Measurements from ENCODE around the gene NOX5.

The NOX5 gene

GRCh38 chr15:68985361-68985891 lies 29.1 kb upstream of the NOX5 start:
- ATAC-seq (ENCODE audit: low read depth): no peak

GRCh38 chr15:68986322-68986721 lies 28.2 kb upstream of the NOX5 start:
- DNase-seq (ENCODE audit: low spot score in 2 of 2) (no peak), ATAC-seq (ENCODE audit: low read depth) (no peak)
- Mint-ChIP-seq H3K4me3 (no peak overlapping the region), H3K4me1 (no peaks in the 10 kb centered on the region), H3K27ac (no peak overlapping the region), H3K27me3 (peaks cover 5% of the 10 kb centered on the region), H3K9me3 (no peaks in the 10 kb centered on the region), H3K36me3 (no peaks in the 10 kb centered on the region)

More at GRCh38 chr15:68985361-68985891, 29.1 kb upstream of the NOX5 start:
- Mint-ChIP-seq H3K9me3 (no peaks in the 10 kb centered on the region), H3K27ac (no peak overlapping the region), H3K4me1 (no peaks in the 10 kb centered on the region), H3K4me3 (no peak overlapping the region), H3K36me3 (no peaks in the 10 kb centered on the region), H3K27me3 (peaks cover 4% of the 10 kb centered on the region)
- DNase-seq (ENCODE audit: low spot score in 2 of 2): no peak

DNA sequence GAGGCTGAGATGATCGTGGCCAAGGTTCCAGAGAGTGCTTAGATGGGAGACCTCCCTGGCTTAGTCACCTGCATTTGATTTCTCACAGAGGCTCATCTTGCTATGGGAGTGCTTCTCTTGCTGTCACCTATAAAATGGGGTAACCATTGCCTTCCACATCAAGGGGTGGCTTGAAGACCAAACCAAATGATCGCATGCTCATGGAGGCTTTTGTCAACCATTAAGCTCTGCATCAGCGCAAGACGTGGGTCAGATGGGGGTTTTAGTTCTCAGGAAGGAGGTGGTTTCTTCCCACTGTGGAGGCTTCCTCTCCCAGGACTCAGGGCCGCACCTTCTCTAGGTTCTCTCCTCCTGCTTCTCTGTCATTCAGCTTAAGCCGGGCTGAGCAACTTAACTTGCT lies 27.4 kb upstream of the NOX5 start:
- Mint-ChIP-seq H3K4me3 (no peak overlapping the region), H3K36me3 (no peaks in the 10 kb centered on the region), H3K27me3 (peaks cover 5% of the 10 kb centered on the region), H3K9me3 (no peaks in the 10 kb centered on the region), H3K27ac (no peak overlapping the region), H3K4me1 (no peaks in the 10 kb centered on the region)
- ATAC-seq (ENCODE audit: low read depth) (no peak), DNase-seq (ENCODE audit: low spot score in 2 of 2) (no peak)

- DNase-seq (ENCODE audit: low spot score in 2 of 2) (no peak), ATAC-seq (ENCODE audit: low read depth) (no peak)
- Mint-ChIP-seq H3K9me3 (no peaks in the 10 kb centered on the region), H3K4me3 (no peak overlapping the region), H3K27ac (no peak overlapping the region), H3K27me3 (peaks cover 7% of the 10 kb centered on the region), H3K4me1 (no peaks in the 10 kb centered on the region), H3K36me3 (no peaks in the 10 kb centered on the region)
Measured at GRCh38 chr15:68987676-68988075, 26.8 kb upstream of the NOX5 start.

DNA sequence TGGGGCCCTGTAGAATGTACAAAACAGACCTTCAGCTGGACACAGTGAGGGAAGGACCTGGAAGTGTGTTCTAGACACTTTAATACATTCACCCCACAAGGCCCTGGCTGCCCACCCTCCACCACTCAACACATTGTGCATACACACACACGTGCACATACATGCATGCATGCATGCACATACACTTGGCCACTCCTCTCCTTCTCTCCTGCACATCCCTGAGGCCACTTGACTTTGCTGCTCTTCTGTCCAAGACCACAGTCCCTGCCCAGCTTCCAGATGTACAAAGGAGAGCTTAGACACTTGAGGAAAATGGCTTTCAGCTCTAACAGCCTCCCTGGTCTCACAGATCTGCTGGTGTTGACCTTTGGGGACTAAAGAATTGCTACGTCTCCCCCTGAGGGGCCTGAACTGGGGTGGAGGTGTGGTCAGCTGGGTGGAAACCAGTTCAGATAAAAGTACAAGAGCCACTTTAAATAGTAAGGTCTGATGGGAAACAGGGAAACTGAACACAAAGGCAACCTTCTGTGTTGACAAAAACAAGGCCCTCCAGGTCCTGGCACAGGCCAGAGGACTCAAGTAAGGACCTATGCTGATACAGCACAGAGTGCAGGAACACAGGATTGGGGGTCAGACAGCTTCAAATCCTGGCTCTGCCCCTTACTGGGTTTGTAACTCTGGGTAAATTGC lies 24.8 kb upstream of the NOX5 start:
- Mint-ChIP-seq H3K4me3 (no peak overlapping the region), H3K4me1 (no peaks in the 10 kb centered on the region)

GRCh38 chr15:68990231-68990991 lies 24.1 kb upstream of the NOX5 start:
- no peak for DNase-seq (ENCODE audit: low spot score in 2 of 2)
- no peak for ATAC-seq (ENCODE audit: low read depth)
- Mint-ChIP-seq H3K4me1 (no peaks in the 10 kb centered on the region), H3K9me3 (no peaks in the 10 kb centered on the region), H3K27ac (no peak overlapping the region), H3K36me3 (no peaks in the 10 kb centered on the region), H3K4me3 (no peak overlapping the region), H3K27me3 (peaks cover 7% of the 10 kb centered on the region)

More for the DNA sequence above, 24.8 kb upstream of the NOX5 start:
- peaks cover 7% of the 10 kb centered on the region for H3K27me3 Mint-ChIP-seq
- H3K36me3 Mint-ChIP-seq: no peaks in the 10 kb centered on the region
- H3K27ac Mint-ChIP-seq: no peak overlapping the region
- ATAC-seq (ENCODE audit: low read depth): no peak
- no peak for DNase-seq (ENCODE audit: low spot score in 2 of 2)
- H3K9me3 Mint-ChIP-seq: no peaks in the 10 kb centered on the region

- no peak overlapping the region for H3K27ac Mint-ChIP-seq
- no peaks in the 10 kb centered on the region for H3K36me3 Mint-ChIP-seq
- peaks cover 7% of the 10 kb centered on the region for H3K27me3 Mint-ChIP-seq
- no peak for ATAC-seq (ENCODE audit: low read depth)
- H3K9me3 Mint-ChIP-seq: no peaks in the 10 kb centered on the region
- H3K4me3 Mint-ChIP-seq: no peak overlapping the region
- H3K4me1 Mint-ChIP-seq: no peaks in the 10 kb centered on the region
- DNase-seq (ENCODE audit: low spot score in 2 of 2): no peak
Measured at GRCh38 chr15:68990992-68991500, 23.4 kb upstream of the NOX5 start.

GRCh38 chr15:68991723-68992122 lies 22.8 kb upstream of the NOX5 start:
- no peaks in the 10 kb centered on the region for H3K36me3 Mint-ChIP-seq
- no peak for ATAC-seq (ENCODE audit: low read depth)

DNA sequence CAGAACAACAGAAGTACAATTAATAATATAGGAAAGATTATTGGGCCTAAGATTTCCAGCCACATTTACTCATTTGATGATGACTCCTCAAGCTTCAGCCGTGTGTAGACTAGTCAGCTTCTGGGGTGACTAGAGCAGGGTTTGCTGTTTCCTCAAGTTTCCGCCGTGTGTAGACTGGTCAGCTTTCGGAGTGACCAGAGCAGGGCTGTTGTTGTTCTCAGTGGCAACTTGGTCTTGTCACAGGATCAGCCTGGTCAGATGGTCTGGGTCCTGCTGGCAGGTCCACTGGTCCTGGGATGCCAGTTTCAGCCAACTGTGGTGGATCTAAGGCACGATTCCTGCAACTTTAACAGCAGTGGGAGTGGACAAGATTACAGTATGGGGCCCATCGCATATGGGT lies 21.8 kb upstream of the NOX5 start:
- Mint-ChIP-seq H3K27ac (no peak overlapping the region), H3K27me3 (peaks cover 12% of the 10 kb centered on the region), H3K4me3 (no peak overlapping the region), H3K36me3 (no peaks in the 10 kb centered on the region), H3K4me1 (no peaks in the 10 kb centered on the region), H3K9me3 (no peaks in the 10 kb centered on the region)
- ATAC-seq (ENCODE audit: low read depth) (no peak), DNase-seq (ENCODE audit: low spot score in 2 of 2) (no peak)

More at GRCh38 chr15:68991723-68992122, 22.8 kb upstream of the NOX5 start:
- Mint-ChIP-seq H3K4me1 (no peaks in the 10 kb centered on the region), H3K4me3 (no peak overlapping the region), H3K27me3 (peaks cover 7% of the 10 kb centered on the region), H3K27ac (no peak overlapping the region), H3K9me3 (no peaks in the 10 kb centered on the region)
- DNase-seq (ENCODE audit: low spot score in 2 of 2): no peak

GRCh38 chr15:68993276-68993675 lies 21.2 kb upstream of the NOX5 start:
- Mint-ChIP-seq H3K4me3 (no peak overlapping the region), H3K4me1 (peaks cover 2% of the 10 kb centered on the region), H3K27ac (no peak overlapping the region), H3K9me3 (no peaks in the 10 kb centered on the region), H3K27me3 (peaks cover 12% of the 10 kb centered on the region), H3K36me3 (no peaks in the 10 kb centered on the region)
- DNase-seq (ENCODE audit: low spot score in 2 of 2) (no peak), ATAC-seq (ENCODE audit: low read depth) (no peak)

- no peak overlapping the region for H3K27ac Mint-ChIP-seq
Measured at GRCh38 chr15:68994149-68994548, 20.3 kb upstream of the NOX5 start.

GRCh38 chr15:68994981-68995761 lies 19.3 kb upstream of the NOX5 start:
- DNase-seq (ENCODE audit: low spot score in 2 of 2) (no peak), ATAC-seq (ENCODE audit: low read depth) (no peak)
- Mint-ChIP-seq H3K27ac (no peak overlapping the region), H3K4me1 (peaks cover 2% of the 10 kb centered on the region), H3K4me3 (no peak overlapping the region), H3K36me3 (no peaks in the 10 kb centered on the region), H3K27me3 (peaks cover 13% of the 10 kb centered on the region), H3K9me3 (no peaks in the 10 kb centered on the region)

More at GRCh38 chr15:68994149-68994548, 20.3 kb upstream of the NOX5 start:
- H3K9me3 Mint-ChIP-seq: no peaks in the 10 kb centered on the region
- peaks cover 10% of the 10 kb centered on the region for H3K27me3 Mint-ChIP-seq
- no peak for DNase-seq (ENCODE audit: low spot score in 2 of 2)
- ATAC-seq (ENCODE audit: low read depth): no peak
- peaks cover 2% of the 10 kb centered on the region for H3K4me1 Mint-ChIP-seq
- no peaks in the 10 kb centered on the region for H3K36me3 Mint-ChIP-seq
- H3K4me3 Mint-ChIP-seq: no peak overlapping the region

DNA sequence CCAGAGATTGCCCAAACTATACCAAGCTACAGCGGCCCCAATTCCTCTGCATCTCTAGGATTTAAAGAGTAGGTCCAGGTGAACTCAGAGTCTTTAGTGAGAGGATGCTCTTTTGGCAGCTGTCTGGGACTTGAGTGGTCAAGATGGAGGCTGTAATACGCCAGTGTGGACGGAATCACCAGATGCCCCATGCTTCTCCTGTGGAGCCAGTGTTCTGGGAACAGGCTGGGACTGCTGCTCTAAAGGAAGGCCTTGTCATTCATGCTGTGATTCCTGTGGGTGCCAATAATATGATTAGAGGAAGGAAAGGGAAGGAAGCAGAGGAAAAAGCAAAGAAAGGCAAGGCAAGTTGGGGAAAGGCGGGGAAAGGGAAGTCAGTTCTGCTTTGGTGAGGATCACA lies 17.4 kb upstream of the NOX5 start:
- no peak for ATAC-seq (ENCODE audit: low read depth)
- DNase-seq (ENCODE audit: low spot score in 2 of 2): no peak
- H3K27ac Mint-ChIP-seq: no peak overlapping the region
- peaks cover 10% of the 10 kb centered on the region for H3K27me3 Mint-ChIP-seq
- no peaks in the 10 kb centered on the region for H3K36me3 Mint-ChIP-seq
- no peak overlapping the region for H3K4me3 Mint-ChIP-seq
- no peaks in the 10 kb centered on the region for H3K9me3 Mint-ChIP-seq
- peaks cover 2% of the 10 kb centered on the region for H3K4me1 Mint-ChIP-seq
